PC-3 (cell line): ENCODE data around the gene GAA. TPM values are rescaled to one million over a fixed set of nuclear protein-coding genes. Genes with fewer than 3 reads are reported as not detected.
A peak's percentile ranks its signal among the peaks of the same experiment; 100 is the strongest.

Experiments
- ATAC-seq: fragments of 200-7000 bp; cut with Tn5 transposase; 2 replicates; pipeline ENCODE4 v1.9.1; 2020; ENCODE audit warnings: mild to moderate bottlenecking, moderate library complexity
- BruUV-seq: library from RNA; stranded (reverse); fragments of 400-500 nt; replicated peaks from 2 replicates; lab custom pipeline; 2021; lab: Mats Ljungman, UMichigan
- CTCF ChIA-PET: fragments of 300-600 bp; sonication (Branson Sonifier 250); formaldehyde crosslinking; loops from one replicate; lab custom pipeline; 2022; ENCODE audit warnings: antibody characterized with exemption; lab: Charles Lee
- POLR2A ChIA-PET: fragments of 300-600 bp; sonication (Branson Sonifier 250); formaldehyde crosslinking; loops from one replicate; lab custom pipeline; 2022; ENCODE audit warnings: antibody characterized with exemption; ENCODE audit not compliant: unreplicated experiment; lab: Charles Lee
- DNase-seq: peaks from one replicate; pipeline ENCODE4 v3.0.0-alpha.2; 2015
- H2AFZ ChIP-seq: fragments of 300-600 bp; sonication (generic); 2 replicates; pipeline ENCODE4 v1.6.0; 2016; ENCODE audit warnings: antibody characterized with exemption, low read length
- H3F3A ChIP-seq: fragments of 300-600 bp; sonication (generic); one replicate; pipeline ENCODE4 v1.6.0; 2017; ENCODE audit warnings: antibody characterized with exemption, low read length, control low read depth, mild to moderate bottlenecking; ENCODE audit not compliant: unreplicated experiment
- H3K27ac ChIP-seq: fragments of 300-600 bp; sonication (generic); 2 replicates; pipeline ENCODE4 v1.5.1; 2016; ENCODE audit warnings: mild to moderate bottlenecking, low read length
- H3K27me3 ChIP-seq: fragments of 300-600 bp; sonication (generic); 2 replicates; pipeline ENCODE4 v1.6.1; 2016; ENCODE audit warnings: low read length, mixed read lengths
- H3K36me3 ChIP-seq: fragments of 300-600 bp; sonication (generic); 2 replicates; pipeline ENCODE4 v1.6.1; 2016; ENCODE audit warnings: low read depth, mixed run types, low read length, mixed read lengths
- H3K4me1 ChIP-seq: fragments of 300-600 bp; sonication (generic); 2 replicates; pipeline ENCODE4 v1.5.1; 2016; ENCODE audit warnings: low read length; ENCODE audit not compliant: insufficient read depth
- H3K4me2 ChIP-seq: fragments of 300-600 bp; sonication (generic); 2 replicates; pipeline ENCODE4 v1.6.0; 2016; ENCODE audit warnings: low read length
- H3K4me3 ChIP-seq: fragments of 300-600 bp; sonication (generic); 2 replicates; pipeline ENCODE4 v1.5.1; 2016; ENCODE audit warnings: mild to moderate bottlenecking, low read length, mixed read lengths
- H3K79me2 ChIP-seq: fragments of 300-600 bp; sonication (generic); 2 replicates; pipeline ENCODE4 v1.6.1; 2017; ENCODE audit warnings: low read length, mixed read lengths
- H3K9ac ChIP-seq: fragments of 300-600 bp; sonication (generic); 2 replicates; pipeline ENCODE4 v1.6.0; 2016; ENCODE audit warnings: mild to moderate bottlenecking, low read length
- H3K9me2 ChIP-seq: fragments of 300-600 bp; sonication (generic); replicated peaks from 2 replicates; pipeline ENCODE4 v1.6.1; 2016; ENCODE audit warnings: mixed run types, low read length, mixed read lengths
- H3K9me3 ChIP-seq: fragments of 300-600 bp; sonication (generic); 2 replicates; pipeline ENCODE4 v1.6.1; 2016; ENCODE audit warnings: low read length, mixed read lengths
- H4K20me1 ChIP-seq: fragments of 300-600 bp; sonication (generic); 2 replicates; pipeline ENCODE4 v1.6.1; 2016; ENCODE audit warnings: low read length, mixed read lengths
- CTCF ChIP-seq: fragments of 300-600 bp; sonication (generic); conservative IDR thresholded peaks from 2 replicates; pipeline ENCODE4 v1.5.1; 2017; ENCODE audit warnings: antibody characterized with exemption, low read depth, mild to moderate bottlenecking, low read length
- EZH2 ChIP-seq: fragments of 300-600 bp; sonication (generic); IDR thresholded peaks from one replicate; pipeline ENCODE4 v1.6.1; 2017; ENCODE audit warnings: antibody characterized with exemption, mild to moderate bottlenecking, low read length; ENCODE audit not compliant: unreplicated experiment
- EZH2phosphoT487 ChIP-seq: fragments of 300-600 bp; sonication (generic); IDR thresholded peaks from 2 replicates; pipeline ENCODE4 v1.6.1; 2018; ENCODE audit warnings: mild to moderate bottlenecking, antibody characterized with exemption, low read length, borderline replicate concordance
- intact Hi-C: fragments of 100-400 bp; cut with micrococcal nuclease; formaldehyde crosslinking; loops from 2 replicates; pipeline ENCODE4 v1.9.0; 2023
- total RNA-seq: library from RNA; depleted of rRNA; stranded (reverse); fragments of >200 nt; gene quantifications from 2 replicates; pipeline ENCODE4 v1.2.3, GENCODE V29; 2014

Gene GAA
- total RNA-seq, 1 experiment from 2014 or later: 76.2 TPM

DNA sequence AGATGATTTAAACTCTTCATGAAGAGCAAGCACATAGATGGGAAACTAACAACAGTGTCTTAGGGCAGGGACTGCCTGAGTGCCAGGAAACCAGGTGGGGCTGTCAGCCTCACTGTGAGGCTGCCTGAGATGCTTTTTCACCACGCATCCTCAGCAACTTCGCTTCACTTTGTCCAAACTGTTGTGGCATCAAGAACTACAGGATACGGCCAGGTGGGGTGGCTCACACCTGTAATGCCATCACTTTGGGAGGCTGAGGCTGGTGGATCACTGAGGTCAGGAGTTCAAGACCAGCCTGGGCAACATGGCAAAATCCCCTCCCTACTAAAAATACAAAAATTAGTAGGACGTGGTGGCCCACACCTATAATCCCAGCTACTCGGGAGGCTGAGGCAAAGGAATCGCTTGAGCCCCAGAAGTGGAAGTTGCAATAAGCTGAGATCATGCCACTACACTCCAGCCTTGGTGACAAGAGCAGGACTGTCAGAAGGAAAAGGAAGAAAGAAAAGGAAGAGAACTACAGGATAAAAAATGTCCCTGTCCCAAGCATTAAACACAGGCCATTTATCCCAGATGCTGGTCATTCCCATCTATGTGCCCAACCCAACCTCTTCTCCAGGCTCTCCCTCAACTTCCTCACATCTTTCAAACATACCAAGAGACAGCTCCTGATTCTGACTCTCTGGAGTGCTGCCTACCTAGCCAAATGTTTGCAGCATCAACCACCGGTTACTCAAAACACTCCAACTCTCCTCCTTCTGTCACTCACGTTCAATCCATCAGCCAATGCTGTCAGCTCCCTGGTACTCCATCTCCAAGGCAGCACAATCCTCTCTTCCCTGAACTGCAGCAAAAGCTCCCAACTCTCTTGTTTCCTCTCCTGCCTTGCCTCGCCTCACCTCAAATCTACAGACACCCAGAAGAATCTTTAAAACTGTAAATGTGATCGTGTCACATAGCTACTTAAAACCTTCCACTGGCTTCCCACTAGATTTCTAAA, 44.0 kb downstream of the GAA start:
- POLR2A ChIA-PET: interaction anchor here (0.7 to 1.1 kb wide), 2 partner anchors 44 to 314 kb away, joined by 4 to 6 read pairs; partner anchors contain the start of gene GAA
- TSS peak; percentile 47 for BruUV-seq

DNA sequence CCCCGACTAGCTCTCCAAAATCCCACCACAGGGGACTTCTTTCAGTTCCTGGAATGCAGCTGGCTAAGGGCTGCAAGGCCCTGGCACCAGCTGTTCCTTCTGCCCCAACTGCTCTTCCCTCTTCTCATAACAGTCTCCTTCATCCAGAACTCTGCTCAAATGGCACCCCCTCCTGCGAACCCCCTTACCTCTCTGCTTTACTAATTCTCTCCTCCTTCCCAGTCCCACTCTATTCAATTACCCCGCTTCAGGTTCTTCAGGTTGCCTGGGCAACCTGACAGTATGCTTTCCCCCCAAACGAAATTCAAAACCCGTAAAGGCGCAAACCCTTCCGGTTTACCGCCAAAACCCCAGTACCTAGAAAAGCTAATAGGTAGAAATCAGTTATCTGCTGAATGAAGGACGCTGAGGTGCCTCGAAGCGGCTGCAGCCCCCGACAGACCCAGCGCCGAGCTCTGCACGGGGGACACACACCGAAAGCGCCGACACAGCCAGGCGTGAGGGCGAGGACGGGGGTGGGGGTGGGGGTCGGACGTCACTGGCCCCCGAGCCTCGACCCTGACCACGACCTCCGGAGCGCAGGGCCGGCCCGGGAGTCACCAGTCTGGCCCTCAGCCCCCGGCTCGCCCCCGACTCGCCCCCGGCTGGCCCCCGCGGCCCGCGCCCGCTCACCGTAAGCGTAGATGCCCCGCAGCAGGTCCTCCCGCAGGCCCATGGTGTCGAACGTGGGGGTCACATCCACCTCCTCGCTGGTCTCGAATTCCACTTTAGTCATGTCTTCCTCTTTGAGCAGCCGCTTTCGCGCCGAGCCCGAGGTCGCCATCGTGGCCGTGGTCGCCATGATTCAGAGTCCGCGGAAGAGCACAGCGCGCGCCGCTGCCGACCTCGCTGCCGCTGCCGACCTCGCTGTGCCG, 45.0 kb downstream of the GAA start:
- Histone ChIP-seq H4K20me1 (peaks cover 44% of the 10 kb centered on the region), H3K79me2 (peaks cover 78% of the 10 kb centered on the region), H3K4me2 (peak overlapping the region; percentile 97), H3K36me3 (peaks cover 28% of the 10 kb centered on the region), H3K27ac (no peak overlapping the region), H2AFZ (peak overlapping the region; percentile 1; the same call in 1 of the 2 replicates), H3K4me3 (peak overlapping the region; percentile 91), H3K4me1 (peaks cover 12% of the 10 kb centered on the region), H3K9ac (peak overlapping the region; percentile 98), H3K9me3 (no peaks in the 10 kb centered on the region), H3K9me2 (no peaks in the 10 kb centered on the region), H3K27me3 (no peaks in the 10 kb centered on the region), H3F3A (no peaks in the 10 kb centered on the region)
- DNase-seq: peak; percentile 20
- intact Hi-C loops: loop anchor here (1.0 to 2.0 kb wide), 3 partner anchors 46 to 107 kb away; partner anchors contain the start of genes GAA, SGSH and SLC26A11
- ATAC-seq: peak; percentile 1; the same call in 1 of the 2 replicates
- no TSS peak for BruUV-seq
- ChIA-PET POLR2A (interaction anchor here (0.7 to 1.1 kb wide), 2 partner anchors 45 to 315 kb away, joined by 4 to 6 read pairs; partner anchors contain the start of gene GAA), CTCF (interaction anchor here (0.9 to 1.0 kb wide), 2 partner anchors 45 to 49 kb away, joined by 4 to 7 read pairs; partner anchors contain the start of gene GAA)
- no peak for TF ChIP-seq CTCF
- no peak for TF ChIP-seq EZH2phosphoT487
- TF ChIP-seq EZH2: no peak

More for the DNA sequence above, 44.0 kb downstream of the GAA start:
- H3K36me3 ChIP-seq: peaks cover 37% of the 10 kb centered on the region
- H3K79me2 ChIP-seq: peaks cover 82% of the 10 kb centered on the region
- CTCF ChIA-PET: interaction anchor here (0.9 to 1.0 kb wide), 2 partner anchors 44 to 50 kb away, joined by 4 to 7 read pairs; partner anchors contain the start of gene GAA
- no peak overlapping the region for H2AFZ ChIP-seq
- H3K9me3 ChIP-seq: no peaks in the 10 kb centered on the region
- peak overlapping the region; percentile 91 for H3K4me3 ChIP-seq
- TF ChIP-seq EZH2: no peak
- TF ChIP-seq CTCF: no peak
- TF ChIP-seq EZH2phosphoT487: no peak
- H3K27me3 ChIP-seq: no peaks in the 10 kb centered on the region
- DNase-seq (peak; percentile 28), ATAC-seq (no peak)
- intact Hi-C loops: loop anchor here (2.0 kb wide), 1 partner anchor 45 kb away; the partner anchor contains the start of gene GAA
- no peak overlapping the region for H3K27ac ChIP-seq
- H3K4me1 ChIP-seq: peaks cover 12% of the 10 kb centered on the region
- no peaks in the 10 kb centered on the region for H3K9me2 ChIP-seq
- peak overlapping the region; percentile 98 for H3K9ac ChIP-seq
- peak overlapping the region; percentile 97 for H3K4me2 ChIP-seq
- H3F3A ChIP-seq: no peaks in the 10 kb centered on the region
- peaks cover 46% of the 10 kb centered on the region for H4K20me1 ChIP-seq
